Cardiac fibroblast (primary cell): ENCODE measurements around the gene TCFL5.

Experiments
- DNase-seq, 2 donors: peaks; one replicate each; pipeline versions ENCODE4 v3.0.0 to v3.0.0-alpha.2; 2010; ENCODE audit warnings: low read depth in 2 of 2
- H3K4me3 ChIP-seq, 2 donors: replicated peaks in 1 of 2; 1 replicate in 1 of 2; 2 replicates in 1 of 2; pipeline ENCODE4 v1.5.1; 2011; ENCODE audit warnings: low read depth in 2 of 2, low read length in 2 of 2, mild to moderate bottlenecking in 2 of 2, moderate library complexity in 1 of 2
- CTCF ChIP-seq: IDR thresholded peaks from one replicate; pipeline ENCODE4 v1.5.1; 2011; ENCODE audit warnings: low read depth, mild to moderate bottlenecking, low read length, inconsistent platforms

TCFL5 gene

GRCh38 chr20:62839816-62840215 lies 21.8 kb downstream of the TCFL5 start:
- no peak for TF ChIP-seq CTCF
- no peak overlapping the region for H3K4me3 ChIP-seq
- no peak for DNase-seq

- no peak overlapping the region for H3K4me3 ChIP-seq
- no peak for TF ChIP-seq CTCF
- DNase-seq: no peak
These were observed 22.4 kb downstream of the TCFL5 start for GRCh38 chr20:62839261-62839660.

- DNase-seq: no peak
- H3K4me3 ChIP-seq: no peak overlapping the region
- no peak for TF ChIP-seq CTCF
These were observed 23.3 kb downstream of the TCFL5 start for GRCh38 chr20:62838128-62838891.

GRCh38 chr20:62837790-62838127 lies 23.9 kb downstream of the TCFL5 start:
- no peak overlapping the region for H3K4me3 ChIP-seq
- no peak for DNase-seq
- TF ChIP-seq CTCF: no peak

GRCh38 chr20:62836967-62837490 lies 24.6 kb downstream of the TCFL5 start:
- no peak for TF ChIP-seq CTCF
- no peak overlapping the region for H3K4me3 ChIP-seq
- no peak for DNase-seq

GRCh38 chr20:62835931-62836861 lies 25.4 kb downstream of the TCFL5 start:
- DNase-seq: no peak
- H3K4me3 ChIP-seq: no peak overlapping the region
- TF ChIP-seq CTCF: no peak
